Panc1 (cell line): ENCODE results near the gene EDNRB.

Experiments
- POLR2AphosphoS5 ChIP-seq: IDR thresholded peaks from 2 replicates; pipeline ENCODE4 v1.6.1; 2012; ENCODE audit warnings: mild to moderate bottlenecking, low read depth, low read length, moderate library complexity
- SIN3A ChIP-seq: IDR thresholded peaks from 2 replicates; pipeline ENCODE4 v1.6.1; 2012; ENCODE audit warnings: low read depth, mild to moderate bottlenecking, low read length, moderate library complexity, borderline replicate concordance; ENCODE audit not compliant: insufficient read depth
- TCF7L2 ChIP-seq: IDR thresholded peaks from 2 replicates; pipeline ENCODE4 v1.6.1; 2011; ENCODE audit warnings: mild to moderate bottlenecking, low read depth, low read length, inconsistent platforms
- TF ChIP-seq, protein P1 (sequence below): fragments of 450-650 bp; IDR thresholded peaks from 2 replicates; pipeline ENCODE4 v1.5.1; 2017; ENCODE audit warnings: mild to moderate bottlenecking
- TF ChIP-seq, protein P2 (sequence below), 2 experiments: IDR thresholded peaks; 2 replicates each; pipeline ENCODE4 v1.6.1; 2011 to 2012; ENCODE audit warnings: low read depth in 2 of 2, control low read depth in 1 of 2, low read length in 1 of 2, mild to moderate bottlenecking in 1 of 2, moderate library complexity in 1 of 2; ENCODE audit not compliant: insufficient read depth in 1 of 2

DNA sequence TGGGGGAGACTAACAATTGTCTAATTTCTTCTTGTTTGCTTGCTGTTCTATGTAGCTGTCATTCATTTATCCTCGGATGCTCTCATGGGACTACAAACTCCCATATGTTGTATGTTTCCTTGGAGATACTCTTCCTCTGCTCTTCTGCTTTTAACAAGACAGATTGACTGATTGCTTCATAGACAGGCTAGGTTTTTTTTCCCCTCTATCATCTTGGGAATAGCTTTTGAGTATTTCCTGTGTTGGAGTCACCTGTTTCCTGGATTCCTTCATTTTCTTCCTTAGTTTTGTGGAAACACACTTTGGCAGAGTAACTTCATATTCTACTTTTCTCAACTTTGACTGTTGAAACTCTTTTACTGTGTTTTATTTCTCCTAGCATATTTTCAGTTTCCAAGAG lies 27.6 kb downstream of the EDNRB start:
- TF ChIP-seq POLR2AphosphoS5 (no peak), SIN3A (no peak), TCF7L2 (no peak)
- TF ChIP-seq, protein P1, sequence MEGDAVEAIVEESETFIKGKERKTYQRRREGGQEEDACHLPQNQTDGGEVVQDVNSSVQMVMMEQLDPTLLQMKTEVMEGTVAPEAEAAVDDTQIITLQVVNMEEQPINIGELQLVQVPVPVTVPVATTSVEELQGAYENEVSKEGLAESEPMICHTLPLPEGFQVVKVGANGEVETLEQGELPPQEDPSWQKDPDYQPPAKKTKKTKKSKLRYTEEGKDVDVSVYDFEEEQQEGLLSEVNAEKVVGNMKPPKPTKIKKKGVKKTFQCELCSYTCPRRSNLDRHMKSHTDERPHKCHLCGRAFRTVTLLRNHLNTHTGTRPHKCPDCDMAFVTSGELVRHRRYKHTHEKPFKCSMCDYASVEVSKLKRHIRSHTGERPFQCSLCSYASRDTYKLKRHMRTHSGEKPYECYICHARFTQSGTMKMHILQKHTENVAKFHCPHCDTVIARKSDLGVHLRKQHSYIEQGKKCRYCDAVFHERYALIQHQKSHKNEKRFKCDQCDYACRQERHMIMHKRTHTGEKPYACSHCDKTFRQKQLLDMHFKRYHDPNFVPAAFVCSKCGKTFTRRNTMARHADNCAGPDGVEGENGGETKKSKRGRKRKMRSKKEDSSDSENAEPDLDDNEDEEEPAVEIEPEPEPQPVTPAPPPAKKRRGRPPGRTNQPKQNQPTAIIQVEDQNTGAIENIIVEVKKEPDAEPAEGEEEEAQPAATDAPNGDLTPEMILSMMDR, result no peak
- TF ChIP-seq, protein P2, sequence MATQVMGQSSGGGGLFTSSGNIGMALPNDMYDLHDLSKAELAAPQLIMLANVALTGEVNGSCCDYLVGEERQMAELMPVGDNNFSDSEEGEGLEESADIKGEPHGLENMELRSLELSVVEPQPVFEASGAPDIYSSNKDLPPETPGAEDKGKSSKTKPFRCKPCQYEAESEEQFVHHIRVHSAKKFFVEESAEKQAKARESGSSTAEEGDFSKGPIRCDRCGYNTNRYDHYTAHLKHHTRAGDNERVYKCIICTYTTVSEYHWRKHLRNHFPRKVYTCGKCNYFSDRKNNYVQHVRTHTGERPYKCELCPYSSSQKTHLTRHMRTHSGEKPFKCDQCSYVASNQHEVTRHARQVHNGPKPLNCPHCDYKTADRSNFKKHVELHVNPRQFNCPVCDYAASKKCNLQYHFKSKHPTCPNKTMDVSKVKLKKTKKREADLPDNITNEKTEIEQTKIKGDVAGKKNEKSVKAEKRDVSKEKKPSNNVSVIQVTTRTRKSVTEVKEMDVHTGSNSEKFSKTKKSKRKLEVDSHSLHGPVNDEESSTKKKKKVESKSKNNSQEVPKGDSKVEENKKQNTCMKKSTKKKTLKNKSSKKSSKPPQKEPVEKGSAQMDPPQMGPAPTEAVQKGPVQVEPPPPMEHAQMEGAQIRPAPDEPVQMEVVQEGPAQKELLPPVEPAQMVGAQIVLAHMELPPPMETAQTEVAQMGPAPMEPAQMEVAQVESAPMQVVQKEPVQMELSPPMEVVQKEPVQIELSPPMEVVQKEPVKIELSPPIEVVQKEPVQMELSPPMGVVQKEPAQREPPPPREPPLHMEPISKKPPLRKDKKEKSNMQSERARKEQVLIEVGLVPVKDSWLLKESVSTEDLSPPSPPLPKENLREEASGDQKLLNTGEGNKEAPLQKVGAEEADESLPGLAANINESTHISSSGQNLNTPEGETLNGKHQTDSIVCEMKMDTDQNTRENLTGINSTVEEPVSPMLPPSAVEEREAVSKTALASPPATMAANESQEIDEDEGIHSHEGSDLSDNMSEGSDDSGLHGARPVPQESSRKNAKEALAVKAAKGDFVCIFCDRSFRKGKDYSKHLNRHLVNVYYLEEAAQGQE (IDR thresholded peaks at IDR 0.05; ENCODE audit: insufficient read depth in 1 of 2, low read depth in 2 of 2, low read length in 1 of 2), result no peak
